CD14-positive monocyte (primary cell): Measurements from ENCODE around the gene RGN. TPM values are rescaled to one million over a fixed set of nuclear protein-coding genes. Genes with fewer than 3 reads are reported as not detected.

Experiments
- DNase-seq, 3 donors: peaks; one replicate each; pipeline ENCODE4 v3.0.0-alpha.2; 2011 to 2022
- H2AFZ ChIP-seq: 2 replicates; pipeline ENCODE4 v1.6.0; 2012; ENCODE audit warnings: mild to moderate bottlenecking, low read depth, low read length, inconsistent platforms; ENCODE audit not compliant: insufficient read depth, poor library complexity, severe bottlenecking
- H3K27ac ChIP-seq, 2 donors: 1 replicate in 1 of 2; 2 replicates in 1 of 2; pipeline ENCODE4 v1.5.1; 2012 to 2013; ENCODE audit warnings: low read length in 2 of 2, control low read depth in 1 of 2, inconsistent platforms in 1 of 2, low read depth in 1 of 2, mild to moderate bottlenecking in 1 of 2
- H3K27me3 ChIP-seq, 2 donors: one replicate each; pipeline versions ENCODE4 v1.6.0 to v1.6.1; 2011 to 2013; ENCODE audit warnings: low read length in 2 of 2; ENCODE audit not compliant: control insufficient read depth in 2 of 2, insufficient read depth in 2 of 2
- H3K36me3 ChIP-seq, 2 donors: replicated peaks in 1 of 2; 1 replicate in 1 of 2; 2 replicates in 1 of 2; pipeline versions ENCODE4 v1.5.1 to v1.6.1; 2012 to 2013; ENCODE audit warnings: low read length in 2 of 2, control low read depth in 1 of 2, inconsistent platforms in 1 of 2, mild to moderate bottlenecking in 1 of 2; ENCODE audit not compliant: insufficient read depth in 2 of 2, control insufficient read depth in 1 of 2
- H3K4me1 ChIP-seq, 2 donors: 1 replicate in 1 of 2; 2 replicates in 1 of 2; pipeline versions ENCODE4 v1.5.1 to v1.6.1; 2012 to 2013; ENCODE audit warnings: low read length in 2 of 2, control low read depth in 1 of 2, inconsistent platforms in 1 of 2, mild to moderate bottlenecking in 1 of 2, moderate library complexity in 1 of 2; ENCODE audit not compliant: insufficient read depth in 2 of 2, control insufficient read depth in 1 of 2
- H3K4me2 ChIP-seq: replicated peaks from 2 replicates; pipeline ENCODE3; 2012; ENCODE audit warnings: low read length, moderate library complexity, mild to moderate bottlenecking; ENCODE audit not compliant: poor library complexity, severe bottlenecking; ENCODE audit errors: extremely low read depth
- H3K4me3 ChIP-seq, 3 experiments: fragments of 200-600 bp in 1 of 3; sonication (generic) in 1 of 3; replicated peaks in 1 of 3; 1 replicate in 2 of 3; 2 replicates in 1 of 3; pipeline ENCODE4 v1.5.1; 2011 to 2013; ENCODE audit warnings: low read length in 3 of 3, mild to moderate bottlenecking in 3 of 3, control low read depth in 2 of 3, low read depth in 2 of 3, inconsistent platforms in 1 of 3, moderate library complexity in 1 of 3
- H3K79me2 ChIP-seq: 2 replicates; pipeline ENCODE4 v1.6.0; 2012; ENCODE audit warnings: mild to moderate bottlenecking, control low read depth, inconsistent platforms, low read length, moderate library complexity; ENCODE audit not compliant: insufficient read depth
- H3K9ac ChIP-seq: 2 replicates; pipeline ENCODE4 v1.6.0; 2017; ENCODE audit warnings: low read length, mild to moderate bottlenecking; ENCODE audit not compliant: insufficient read depth, poor library complexity, severe bottlenecking
- H3K9me3 ChIP-seq, 2 donors: replicated peaks in 1 of 2; 1 replicate in 1 of 2; 2 replicates in 1 of 2; pipeline versions ENCODE4 v1.5.1 to v1.6.1; 2012 to 2013; ENCODE audit warnings: low read length in 2 of 2, control low read depth in 1 of 2; ENCODE audit not compliant: control insufficient read depth in 1 of 2, insufficient read depth in 1 of 2
- H4K20me1 ChIP-seq: 2 replicates; pipeline ENCODE4 v1.6.0; 2012; ENCODE audit warnings: mild to moderate bottlenecking, low read length, control low read depth, moderate library complexity; ENCODE audit not compliant: insufficient read depth
- H3K27ac Mint-ChIP-seq, 7 donors: one replicate each; pipeline ENCODE4 v1.8.0; 2020; ENCODE audit warnings: mild to moderate bottlenecking in 7 of 7, mixed read lengths in 7 of 7, moderate library complexity in 6 of 7, inconsistent platforms in 2 of 7
- H3K27me3 Mint-ChIP-seq, 3 donors: one replicate each; pipeline ENCODE4 v1.8.0; 2021 to 2022; ENCODE audit warnings: low read depth in 3 of 3, mild to moderate bottlenecking in 3 of 3, mixed read lengths in 3 of 3, moderate library complexity in 3 of 3, inconsistent platforms in 1 of 3
- H3K36me3 Mint-ChIP-seq, 2 donors: one replicate each; pipeline ENCODE4 v1.8.0; 2020; ENCODE audit warnings: mixed read lengths in 2 of 2, inconsistent platforms in 1 of 2, mild to moderate bottlenecking in 1 of 2
- H3K4me1 Mint-ChIP-seq: one replicate; pipeline ENCODE4 v1.8.0; 2020; ENCODE audit warnings: mild to moderate bottlenecking, mixed read lengths
- H3K4me3 Mint-ChIP-seq, 2 donors: one replicate each; pipeline ENCODE4 v1.8.0; 2020; ENCODE audit warnings: mild to moderate bottlenecking in 2 of 2, mixed read lengths in 2 of 2, moderate library complexity in 1 of 2
- H3K9me3 Mint-ChIP-seq, 7 donors: one replicate each; pipeline ENCODE4 v1.8.0; 2020 to 2022; ENCODE audit warnings: mixed read lengths in 7 of 7, mild to moderate bottlenecking in 6 of 7, moderate library complexity in 6 of 7, inconsistent platforms in 2 of 7
- WGBS: methylation state at CpG from one replicate; pipeline ENCODE4 v1.1.5; 2013; ENCODE audit warnings: missing lambda C conversion rate; ENCODE audit not compliant: insufficient coverage; 5-methylcytosine and 5-hydroxymethylcytosine counted together
- intact Hi-C, 2 donors: fragments of 100-400 bp; cut with micrococcal nuclease; formaldehyde crosslinking; loops; one replicate each; pipeline versions ENCODE4 v1.15.0 to v1.15.1; 2023
- polyA plus RNA-seq, 3 donors: library from polyadenylated mRNA; depleted of rRNA in 1 of 3; unstranded in 2 of 3; stranded (reverse) in 1 of 3; fragments of 300-500 nt in 2 of 3; fragments of >200 nt in 1 of 3; fragmentation: Illumina TruSeq in 2 of 3; gene quantifications; 1 replicate in 2 of 3; 2 replicates in 1 of 3; pipeline ENCODE4 v1.2.3, GENCODE V29; 2012 to 2021
- TF ChIP-seq, protein P1 (sequence below): fragments of 200-600 bp; IDR thresholded peaks from one replicate; pipeline ENCODE4 v1.8.0; 2022; ENCODE audit warnings: antibody characterized with exemption, mild to moderate bottlenecking

The RGN gene
- polyA plus RNA-seq, 3 donors: not detected

DNA sequence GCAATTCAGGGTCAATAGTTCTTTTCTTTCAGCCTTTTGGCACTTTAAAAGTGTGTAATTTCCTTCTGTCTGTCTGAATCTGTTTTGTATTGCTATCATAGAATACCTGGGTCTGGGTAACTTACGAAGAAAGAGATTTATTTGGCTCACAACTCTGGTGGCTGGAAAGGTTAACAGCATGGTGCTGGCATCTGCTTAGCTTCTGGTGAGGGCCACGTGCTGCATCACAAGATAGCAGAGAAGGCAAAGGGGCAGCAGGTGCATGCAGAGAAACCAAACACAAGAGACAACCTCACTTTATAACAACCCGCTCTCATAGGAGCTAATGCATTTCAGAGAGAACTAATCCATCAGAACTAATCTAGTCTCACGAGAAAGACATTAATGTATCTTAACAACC, 18.8 kb downstream of the RGN start:
- Histone ChIP-seq H2AFZ (no peak overlapping the region), H3K79me2 (no peaks in the 10 kb centered on the region), H3K9ac (no peak overlapping the region), H3K27me3 (peaks cover 0 to under 1% of the 10 kb centered on the region in 2 donors), H3K27ac (no peak overlapping the region), H3K4me3 (no peak overlapping the region), H3K4me1 (no peaks in the 10 kb centered on the region), H4K20me1 (no peaks in the 10 kb centered on the region), H3K9me3 (no peaks in the 10 kb centered on the region), H3K36me3 (no peaks in the 10 kb centered on the region), H3K4me2 (no peak overlapping the region)
- Mint-ChIP-seq H3K9me3 (peaks cover 0 to 5% (median 0%) of the 10 kb centered on the region in 7 donors), H3K27ac (no peak overlapping the region), H3K27me3 (peaks cover 0 to 25% (median 0%) of the 10 kb centered on the region in 3 donors), H3K4me1 (no peaks in the 10 kb centered on the region), H3K4me3 (no peak overlapping the region), H3K36me3 (no peaks in the 10 kb centered on the region)
- TF ChIP-seq, protein P1, sequence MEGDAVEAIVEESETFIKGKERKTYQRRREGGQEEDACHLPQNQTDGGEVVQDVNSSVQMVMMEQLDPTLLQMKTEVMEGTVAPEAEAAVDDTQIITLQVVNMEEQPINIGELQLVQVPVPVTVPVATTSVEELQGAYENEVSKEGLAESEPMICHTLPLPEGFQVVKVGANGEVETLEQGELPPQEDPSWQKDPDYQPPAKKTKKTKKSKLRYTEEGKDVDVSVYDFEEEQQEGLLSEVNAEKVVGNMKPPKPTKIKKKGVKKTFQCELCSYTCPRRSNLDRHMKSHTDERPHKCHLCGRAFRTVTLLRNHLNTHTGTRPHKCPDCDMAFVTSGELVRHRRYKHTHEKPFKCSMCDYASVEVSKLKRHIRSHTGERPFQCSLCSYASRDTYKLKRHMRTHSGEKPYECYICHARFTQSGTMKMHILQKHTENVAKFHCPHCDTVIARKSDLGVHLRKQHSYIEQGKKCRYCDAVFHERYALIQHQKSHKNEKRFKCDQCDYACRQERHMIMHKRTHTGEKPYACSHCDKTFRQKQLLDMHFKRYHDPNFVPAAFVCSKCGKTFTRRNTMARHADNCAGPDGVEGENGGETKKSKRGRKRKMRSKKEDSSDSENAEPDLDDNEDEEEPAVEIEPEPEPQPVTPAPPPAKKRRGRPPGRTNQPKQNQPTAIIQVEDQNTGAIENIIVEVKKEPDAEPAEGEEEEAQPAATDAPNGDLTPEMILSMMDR: no peak
- intact Hi-C loops: no loop called here
- no peak for DNase-seq
- WGBS: no CpG with 5 or more reads among the region's 4 CpGs

DNA sequence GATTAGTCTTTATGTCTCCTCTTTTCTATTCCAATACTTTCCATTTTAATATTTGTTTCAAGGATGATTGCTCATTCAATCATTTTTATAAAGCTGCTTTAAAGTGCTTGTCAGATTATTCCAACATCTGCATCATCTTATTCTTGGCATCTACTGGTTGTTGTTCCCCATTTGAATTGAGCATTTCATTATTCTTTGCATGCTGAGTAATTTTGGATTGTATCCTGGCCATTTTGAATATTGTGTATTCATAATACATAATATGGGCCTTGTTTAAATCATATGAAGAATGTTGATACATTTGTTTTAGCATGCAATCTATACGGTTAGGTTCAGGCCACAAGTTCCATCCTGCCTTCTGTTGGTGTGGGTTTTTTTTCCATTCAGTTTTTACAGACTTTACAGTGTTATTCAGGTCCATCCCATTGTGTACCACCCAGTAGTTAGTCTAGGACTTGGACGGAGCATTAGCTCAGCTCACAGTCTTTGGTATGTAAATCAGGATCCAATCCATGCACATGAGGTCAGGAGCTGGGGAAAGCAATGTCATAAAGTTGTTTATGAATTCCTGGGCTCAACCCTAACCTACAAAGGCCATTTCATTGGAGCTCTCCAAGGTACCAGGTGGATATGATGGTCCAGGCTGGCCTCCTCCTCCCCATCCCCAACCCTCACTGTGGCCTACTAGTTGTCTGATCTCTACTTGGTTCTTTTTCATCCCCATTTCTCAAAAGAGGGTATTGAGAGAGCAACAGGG, 20.3 kb downstream of the RGN start:
- Histone ChIP-seq H4K20me1 (no peaks in the 10 kb centered on the region), H3K27ac (no peak overlapping the region), H3K4me1 (no peaks in the 10 kb centered on the region), H3K4me2 (no peak overlapping the region), H3K36me3 (no peaks in the 10 kb centered on the region), H3K4me3 (no peak overlapping the region), H3K9ac (no peak overlapping the region), H3K27me3 (no peaks in the 10 kb centered on the region), H3K79me2 (no peaks in the 10 kb centered on the region), H2AFZ (no peak overlapping the region), H3K9me3 (no peaks in the 10 kb centered on the region)
- DNase-seq: no peak
- intact Hi-C loops: no loop called here
- Mint-ChIP-seq H3K27ac (no peak overlapping the region), H3K9me3 (peaks cover 0 to 5% (median 0%) of the 10 kb centered on the region in 7 donors), H3K4me1 (no peaks in the 10 kb centered on the region), H3K4me3 (no peak overlapping the region), H3K36me3 (no peaks in the 10 kb centered on the region), H3K27me3 (peaks cover 0 to 28% (median 0%) of the 10 kb centered on the region in 3 donors)
- WGBS: no CpG with 5 or more reads among the region's 2 CpGs
- TF ChIP-seq, protein P1: no peak
